Vagina (tissue), 2 donors: ENCODE results near the gene TAS2R41. TPM values are rescaled to one million over a fixed set of nuclear protein-coding genes. Genes with fewer than 3 reads are reported as not detected.
"Not testable (repeated sequence)": the region's sequence is repeated elsewhere in the genome, so short reads cannot be mapped to it uniquely, and the experiment has no call there.

Experiments used
- DNase-seq, 2 donors: peaks; one replicate each; pipeline ENCODE4 v3.0.0-alpha.2; 2017; ENCODE audit errors: extremely low spot score in 2 of 2
- H3K27ac ChIP-seq: fragments of 200-600 bp; sonication (generic); one replicate; pipeline ENCODE4 v1.5.1; 2019
- H3K27me3 ChIP-seq: fragments of 200-600 bp; sonication (generic); one replicate; pipeline ENCODE4 v1.5.1; 2019
- H3K36me3 ChIP-seq, 2 donors: fragments of 200-600 bp; sonication (generic); one replicate each; pipeline ENCODE4 v1.5.1; 2017 to 2019
- H3K4me1 ChIP-seq: fragments of 200-600 bp; sonication (generic); one replicate; pipeline ENCODE4 v1.5.1; 2019
- H3K4me3 ChIP-seq, 2 donors: fragments of 200-600 bp; sonication (generic); 1 replicate in 1 of 2; 2 replicates in 1 of 2; pipeline ENCODE4 v1.5.1; 2016 to 2019
- H3K9me3 ChIP-seq: fragments of 200-600 bp; sonication (generic); one replicate; pipeline ENCODE4 v1.5.1; 2019
- CTCF ChIP-seq, 3 experiments: fragments of 450-650 bp in 2 of 3; fragments of 200-600 bp in 1 of 3; sonication (generic) in 1 of 3; IDR thresholded peaks; one replicate each; pipeline ENCODE4 v1.5.1; 2017 to 2019; ENCODE audit warnings: antibody characterized with exemption in 3 of 3, mild to moderate bottlenecking in 2 of 3, moderate library complexity in 2 of 3
- POLR2A ChIP-seq, 2 donors: fragments of 450-650 bp; IDR thresholded peaks; one replicate each; pipeline ENCODE4 v1.6.1; 2017; ENCODE audit warnings: antibody characterized with exemption in 2 of 2, mild to moderate bottlenecking in 2 of 2, moderate library complexity in 2 of 2
- POLR2AphosphoS5 ChIP-seq, 2 donors: sonication (generic); formaldehyde crosslinking; IDR thresholded peaks; one replicate each; pipeline ENCODE4 v1.9.0; 2017; ENCODE audit warnings: antibody characterized with exemption in 2 of 2, mild to moderate bottlenecking in 2 of 2, low read depth in 1 of 2; ENCODE audit not compliant: insufficient read depth in 1 of 2
- intact Hi-C: fragments of 100-400 bp; cut with DNase I; formaldehyde crosslinking; loops from one replicate; pipeline ENCODE4 v1.15.1; 2023
- total RNA-seq: library from RNA; depleted of rRNA; stranded (reverse); fragments of >200 nt; gene quantifications from one replicate; pipeline ENCODE4 v1.2.3, GENCODE V29; 2016

The TAS2R41 gene
- total RNA-seq, 1 donor from 2014 or later = not detected

- H3K36me3 ChIP-seq = no peaks in the 10 kb centered on the region
- no peak for DNase-seq
- no peak overlapping the region for H3K27ac ChIP-seq
- no peaks in the 10 kb centered on the region for H3K9me3 ChIP-seq
- TF ChIP-seq POLR2A (IDR thresholded peaks at IDR 0.05) = no peak
- intact Hi-C loops = no loop called here
- H3K4me1 ChIP-seq = peaks cover 21% of the 10 kb centered on the region
- no peak overlapping the region for H3K4me3 ChIP-seq
- no peaks in the 10 kb centered on the region for H3K27me3 ChIP-seq
Observed at GRCh38 chr7:143460271-143460979, 17.2 kb upstream of the TAS2R41 start.

- TF ChIP-seq POLR2AphosphoS5 (IDR thresholded peaks at IDR 0.05; ENCODE audit: insufficient read depth in 1 of 2, low read depth in 1 of 2) (no peak), CTCF (IDR thresholded peaks at IDR 0.05) (no peak), POLR2A (IDR thresholded peaks at IDR 0.05) (no peak)
- intact Hi-C loops = no loop called here
- H3K27me3 ChIP-seq = no peaks in the 10 kb centered on the region
- H3K9me3 ChIP-seq = no peaks in the 10 kb centered on the region
- H3K4me1 ChIP-seq = peaks cover 21% of the 10 kb centered on the region
- no peak overlapping the region for H3K27ac ChIP-seq
- H3K36me3 ChIP-seq = no peaks in the 10 kb centered on the region
- DNase-seq = no peak
- H3K4me3 ChIP-seq = no peak overlapping the region
Observed at GRCh38 chr7:143462045-143462444, 15.6 kb upstream of the TAS2R41 start.

- DNase-seq = no peak
- Histone ChIP-seq H3K36me3 (no peaks in the 10 kb centered on the region), H3K27me3 (no peaks in the 10 kb centered on the region), H3K4me3 (no peak overlapping the region), H3K4me1 (peaks cover 7% of the 10 kb centered on the region), H3K9me3 (no peaks in the 10 kb centered on the region), H3K27ac (no peak overlapping the region)
- intact Hi-C loops = no loop called here
- TF ChIP-seq POLR2AphosphoS5 (IDR thresholded peaks at IDR 0.05; ENCODE audit: insufficient read depth in 1 of 2, low read depth in 1 of 2) = no peak
- TF ChIP-seq CTCF (IDR thresholded peaks at IDR 0.05) = no peak
- TF ChIP-seq POLR2A (IDR thresholded peaks at IDR 0.05) = no peak
Observed at GRCh38 chr7:143463556-143463955, 14.1 kb upstream of the TAS2R41 start.

- H3K27me3 ChIP-seq = no peaks in the 10 kb centered on the region
- no peaks in the 10 kb centered on the region for H3K9me3 ChIP-seq
- intact Hi-C loops = no loop called here
- TF ChIP-seq POLR2AphosphoS5 (IDR thresholded peaks at IDR 0.05; ENCODE audit: insufficient read depth in 1 of 2, low read depth in 1 of 2) = no peak
- TF ChIP-seq CTCF (IDR thresholded peaks at IDR 0.05) = no peak
- TF ChIP-seq POLR2A (IDR thresholded peaks at IDR 0.05) = no peak
- H3K4me3 ChIP-seq = no peak overlapping the region
- peaks cover 3% of the 10 kb centered on the region for H3K4me1 ChIP-seq
- no peaks in the 10 kb centered on the region for H3K36me3 ChIP-seq
- no peak for DNase-seq
- no peak overlapping the region for H3K27ac ChIP-seq
Observed at GRCh38 chr7:143463957-143464356, 13.7 kb upstream of the TAS2R41 start.

- intact Hi-C loops = no loop called here
- H3K4me3 ChIP-seq = no peak overlapping the region
- H3K27ac ChIP-seq = no peak overlapping the region
- H3K27me3 ChIP-seq = no peaks in the 10 kb centered on the region
- H3K4me1 ChIP-seq = no peaks in the 10 kb centered on the region
- DNase-seq = no peak
- TF ChIP-seq POLR2AphosphoS5 (IDR thresholded peaks at IDR 0.05; ENCODE audit: insufficient read depth in 1 of 2, low read depth in 1 of 2) (peak in 1 of 2 donors; percentile 62), POLR2A (IDR thresholded peaks at IDR 0.05) (no peak), CTCF (IDR thresholded peaks at IDR 0.05) (no peak)
- H3K36me3 ChIP-seq = no peaks in the 10 kb centered on the region
- no peaks in the 10 kb centered on the region for H3K9me3 ChIP-seq
Observed at GRCh38 chr7:143467724-143468123, 9.9 kb upstream of the TAS2R41 start.

- H3K27me3 ChIP-seq, H3K36me3 ChIP-seq, H3K4me1 ChIP-seq, H3K9me3 ChIP-seq, H3K4me3 ChIP-seq, H3K27ac ChIP-seq, intact Hi-C loops, DNase-seq: not testable (repeated sequence)
Observed at GRCh38 chr7:143472071-143472689, 5.5 kb upstream of the TAS2R41 start.
